ENCODE data around the gene ZNF503.
A peak's percentile ranks its signal among the peaks of the same experiment; 100 is the strongest.

The ZNF503 gene

DNA sequence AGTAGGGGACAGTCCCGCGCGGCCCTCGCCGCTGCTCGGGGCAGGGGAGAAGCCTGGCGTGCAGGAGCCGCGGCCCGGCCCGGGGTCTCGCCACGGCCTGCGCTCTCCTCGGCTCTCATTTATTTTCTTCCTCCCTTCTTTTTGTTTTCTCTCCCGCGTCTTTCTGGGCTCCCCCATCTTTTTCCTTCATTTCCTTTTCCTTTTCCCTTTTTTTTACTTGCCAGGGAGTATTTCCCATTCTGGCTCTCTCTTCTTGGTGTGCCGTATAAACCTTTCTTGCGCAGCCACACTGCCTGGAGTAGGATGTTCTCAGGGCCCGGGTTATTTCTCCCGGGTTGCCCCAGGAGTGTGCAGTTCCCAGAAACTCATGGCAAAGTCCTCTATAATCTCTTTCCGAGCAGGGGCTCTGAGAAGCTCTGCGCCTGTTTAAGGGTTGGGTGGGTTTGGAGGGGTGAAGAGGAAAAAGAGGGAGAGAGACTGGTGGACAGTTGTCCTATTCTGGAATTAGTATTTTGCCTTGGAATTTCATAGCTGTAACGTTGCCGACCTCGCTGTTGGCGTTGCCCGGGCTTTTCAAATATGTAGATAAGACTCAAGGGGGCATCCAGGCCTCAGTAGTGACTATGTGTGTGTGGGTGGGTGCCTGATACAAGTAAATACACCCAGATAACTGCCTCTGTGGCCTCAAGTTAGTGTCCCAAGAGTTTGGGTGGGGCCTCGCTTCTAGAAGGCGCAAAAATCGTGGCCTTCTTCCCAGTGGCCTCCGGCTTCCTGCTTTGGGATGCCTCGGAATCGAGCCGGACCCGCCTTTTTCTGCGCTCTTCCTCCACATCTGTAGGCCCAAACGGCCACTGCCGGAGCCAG is 4.3 kb upstream of the ZNF503 start:
- DNase-seq = no peak

- peak; percentile 46 for DNase-seq
Observed at GRCh38 chr10:75404815-75405597, 3.4 kb upstream of the ZNF503 start.

GRCh38 chr10:75403939-75404814 is 2.6 kb upstream of the ZNF503 start:
- DNase-seq = peak; percentile 66

GRCh38 chr10:75403144-75403938 is 1.8 kb upstream of the ZNF503 start:
- DNase-seq = peak; percentile 60

- peak; percentile 96 for DNase-seq
Observed at GRCh38 chr10:75402486-75403143, 1.1 kb upstream of the ZNF503 start.

DNA sequence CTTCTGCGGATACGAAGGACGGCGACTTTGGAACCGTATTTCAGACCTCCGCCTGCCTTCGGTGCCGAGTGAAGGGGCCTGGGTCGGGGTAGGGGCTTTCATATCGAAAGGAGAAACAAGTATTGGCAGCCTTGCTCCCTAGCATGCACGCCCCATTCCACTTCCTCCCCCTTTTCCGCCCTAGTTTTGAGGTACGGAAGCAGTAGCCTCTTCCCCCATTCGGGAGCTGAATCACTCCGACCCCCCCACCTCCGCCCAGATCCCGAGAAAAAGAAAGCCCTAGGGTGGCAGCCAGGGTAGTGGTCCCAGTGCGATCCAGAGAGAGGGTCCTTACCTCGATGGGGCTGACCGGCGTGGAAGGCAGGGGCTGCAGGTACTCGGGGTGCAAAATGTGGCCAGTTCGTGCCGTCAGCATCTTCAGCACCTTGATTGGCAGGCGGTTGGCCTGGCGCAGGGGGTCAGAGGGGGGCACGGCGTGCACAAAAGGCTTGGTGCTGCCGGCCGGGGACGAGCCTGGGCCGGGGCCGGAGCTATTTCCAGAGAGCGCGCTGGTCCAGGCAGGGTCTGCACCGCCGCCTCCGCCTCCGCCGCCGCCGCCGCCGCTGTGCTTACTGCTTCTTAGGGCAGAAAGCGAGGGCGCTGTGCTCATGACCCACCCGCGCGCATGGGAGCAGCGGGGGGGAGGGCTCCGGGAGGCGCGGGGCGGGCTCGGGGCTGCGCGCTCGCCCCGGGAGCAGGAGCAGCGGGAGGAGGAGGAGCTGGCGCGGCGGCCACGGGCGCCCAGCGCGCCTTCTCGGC is 594 bp downstream of the ZNF503 start:
- DNase-seq = peak; percentile 54

- DNase-seq = peak; percentile 59
Observed at GRCh38 chr10:75400163-75400770, 1.3 kb downstream of the ZNF503 start.

DNA sequence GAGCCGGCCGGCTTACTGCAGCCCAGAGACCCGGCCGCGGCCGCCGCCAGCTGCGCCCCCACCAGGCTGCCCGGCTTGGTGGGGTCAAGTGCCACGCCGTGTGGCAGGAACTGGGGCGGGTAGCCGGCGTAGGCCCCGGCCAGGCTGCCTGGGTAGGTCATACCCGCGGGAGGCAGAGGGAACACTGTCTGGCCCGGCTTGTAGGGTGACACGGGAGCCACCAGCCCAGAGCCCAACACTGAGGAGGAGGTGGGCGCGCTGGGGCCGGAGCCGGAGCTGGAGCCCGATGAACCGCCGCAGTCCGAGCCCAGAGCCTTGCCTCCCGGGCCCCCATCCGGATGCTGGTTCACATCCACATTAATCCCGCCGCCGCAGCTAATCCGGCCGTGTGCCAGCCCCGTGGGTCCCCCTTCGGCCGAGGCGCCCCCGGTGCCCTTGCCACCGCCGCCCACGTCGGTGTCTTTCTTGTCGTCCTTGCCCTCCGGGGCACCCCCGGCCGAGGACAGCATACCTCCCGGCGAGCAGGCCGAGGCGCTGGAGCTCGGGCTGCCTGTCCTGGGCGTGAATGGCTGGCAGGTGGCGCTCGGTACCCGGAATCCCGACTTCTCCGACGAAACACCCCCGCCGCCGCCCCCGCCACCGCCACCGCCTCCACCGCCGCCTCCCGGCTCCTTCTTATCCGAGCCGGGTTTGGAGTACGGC is 2.0 kb downstream of the ZNF503 start:
- DNase-seq = peak; percentile 59

DNA sequence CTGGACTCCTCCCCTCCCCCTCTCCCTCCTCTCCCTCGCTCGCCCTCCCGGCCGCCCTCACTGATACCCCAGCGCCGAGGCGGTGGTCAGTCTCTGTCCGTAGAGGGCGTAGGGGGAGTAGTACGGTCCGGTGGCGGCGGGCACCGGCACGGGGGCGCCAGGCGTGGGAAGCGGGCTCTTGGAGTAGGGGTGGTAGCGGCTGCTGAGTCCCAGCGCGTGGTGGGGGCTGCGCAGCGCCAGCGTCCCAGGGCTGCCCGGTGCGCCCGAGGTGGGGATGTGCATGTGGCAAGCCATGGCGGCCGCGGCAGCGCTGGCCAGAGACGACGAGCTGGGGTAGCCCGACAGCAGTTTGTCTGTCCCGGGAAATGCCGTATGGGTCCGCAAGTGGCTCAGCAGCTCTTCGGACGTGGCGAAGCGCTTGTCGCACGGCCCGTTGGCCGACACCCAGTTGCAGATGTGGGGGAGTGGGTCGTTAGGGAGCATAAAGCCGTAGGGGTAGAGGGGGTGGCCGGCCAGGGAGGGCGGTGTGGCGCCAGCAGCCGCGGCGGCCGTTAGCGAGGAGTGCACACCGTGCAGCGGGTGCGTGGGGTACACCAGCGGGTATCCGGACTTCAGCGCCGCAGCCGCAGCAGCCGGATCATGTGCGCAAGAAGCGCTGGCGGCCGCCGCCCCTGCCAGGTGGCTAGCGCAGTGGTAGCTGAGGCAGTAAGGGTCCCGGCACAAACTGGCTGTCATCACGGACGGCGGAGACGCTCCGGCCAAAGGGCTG is 2.7 kb downstream of the ZNF503 start:
- DNase-seq = no peak

- no peak for DNase-seq
Observed at GRCh38 chr10:75398200-75398691, 3.3 kb downstream of the ZNF503 start.

DNA sequence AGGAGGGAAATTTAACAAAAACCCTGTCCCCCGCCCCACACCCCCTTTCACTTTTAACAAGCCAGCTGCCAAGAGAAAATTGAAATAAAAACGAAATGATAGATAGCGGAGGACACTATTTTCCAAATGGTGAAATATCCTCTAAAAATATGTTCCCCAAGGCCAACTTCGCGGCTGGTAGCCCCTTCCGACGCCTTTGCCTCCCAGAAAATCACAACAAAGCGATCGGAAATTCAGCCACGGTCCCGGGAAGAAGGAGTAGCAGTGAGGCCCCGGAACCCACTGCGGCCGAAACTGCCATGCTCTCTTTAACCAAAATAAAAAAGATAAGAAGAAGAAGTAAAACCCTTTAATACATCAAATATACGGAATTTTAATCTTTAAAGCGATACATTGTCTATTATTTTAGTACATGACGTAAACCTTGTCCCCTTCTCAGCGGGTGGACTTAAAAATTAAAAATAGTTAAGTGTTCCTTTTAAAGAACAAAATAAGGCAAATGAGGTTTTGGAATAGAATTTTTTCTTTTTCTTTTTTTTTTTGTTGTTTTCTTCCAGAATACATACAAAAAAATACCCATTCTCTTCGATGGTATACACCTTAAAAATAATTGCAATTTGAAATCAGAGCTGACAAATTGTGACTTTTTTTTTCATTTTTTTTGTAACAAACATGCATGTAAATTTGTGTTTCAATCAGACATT is 3.9 kb downstream of the ZNF503 start:
- DNase-seq = no peak

- no peak for DNase-seq
Observed at GRCh38 chr10:75396631-75397495, 4.7 kb downstream of the ZNF503 start.

DNA sequence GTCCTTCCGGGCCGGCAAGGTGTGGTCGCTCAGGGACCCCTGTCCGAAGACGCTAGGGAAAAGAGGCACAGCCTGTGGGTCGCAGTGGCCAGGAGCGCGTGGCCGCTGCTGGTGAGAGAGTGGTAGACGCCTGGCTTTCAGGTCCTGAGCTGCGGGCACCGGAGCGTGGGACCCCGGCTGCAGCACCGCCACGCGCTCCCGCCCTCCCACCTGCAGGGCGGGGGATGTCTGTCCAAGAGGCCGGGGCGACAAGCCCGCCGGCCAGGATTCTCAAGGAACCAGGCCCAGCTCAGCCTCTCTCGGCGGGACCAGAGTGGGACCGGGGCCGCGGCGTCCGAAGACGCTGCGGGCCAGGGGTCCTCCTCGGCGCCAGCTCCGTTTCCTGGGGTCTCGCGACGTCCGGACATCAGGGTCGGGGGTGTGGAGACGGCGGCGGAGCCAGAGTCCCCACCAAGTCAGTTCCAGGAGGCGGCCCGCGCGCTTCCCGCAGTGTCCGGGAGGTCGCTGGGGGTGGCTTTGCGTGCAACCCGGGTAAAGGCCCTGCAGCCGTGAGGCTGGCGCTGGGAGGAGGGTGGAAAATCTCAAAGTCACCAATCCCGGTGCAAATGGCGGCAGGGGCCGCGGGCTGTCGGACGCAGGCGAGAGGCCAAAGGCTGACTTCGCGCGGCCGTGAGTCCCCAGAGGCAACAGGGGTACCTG is 5.5 kb downstream of the ZNF503 start:
- DNase-seq = no peak

GRCh38 chr10:75395066-75395931 is 6.3 kb downstream of the ZNF503 start:
- DNase-seq = no peak

- DNase-seq = no peak
Observed at GRCh38 chr10:75394221-75394620, 7.3 kb downstream of the ZNF503 start.
